Transverse colon (tissue), 4 donors: ENCODE data around the gene COBLL1. TPM values are rescaled to one million over a fixed set of nuclear protein-coding genes. Genes with fewer than 3 reads are reported as not detected.

Source experiments
- DNase-seq: peaks from one replicate; pipeline ENCODE4 v3.0.0-alpha.2; 2019
- H3K27ac ChIP-seq, 4 donors: fragments of 200-600 bp; sonication (generic); 2 replicates each; pipeline ENCODE4 v1.5.1; 2016 to 2018; ENCODE audit warnings: inconsistent platforms in 4 of 4
- H3K27me3 ChIP-seq: fragments of 200-600 bp; sonication (generic); 2 replicates; pipeline ENCODE4 v1.5.1; 2017; ENCODE audit warnings: inconsistent platforms
- H3K36me3 ChIP-seq, 4 donors: fragments of 200-600 bp; sonication (generic); 2 replicates each; pipeline ENCODE4 v1.5.1; 2017 to 2019; ENCODE audit warnings: inconsistent platforms in 4 of 4
- H3K4me1 ChIP-seq, 4 donors: fragments of 200-600 bp; sonication (generic); 2 replicates each; pipeline ENCODE4 v1.5.1; 2017 to 2020; ENCODE audit warnings: inconsistent platforms in 4 of 4
- H3K4me3 ChIP-seq, 4 donors: fragments of 200-600 bp; sonication (generic); 1 replicate in 1 of 4; 2 replicates in 3 of 4; pipeline versions ENCODE4 v1.5.1 to v1.6.1; 2017 to 2019; ENCODE audit warnings: inconsistent platforms in 4 of 4
- H3K9me3 ChIP-seq, 2 donors: fragments of 200-600 bp; sonication (generic); 2 replicates each; pipeline ENCODE4 v1.5.1; 2017 to 2019; ENCODE audit warnings: inconsistent platforms in 2 of 2
- CTCF ChIP-seq, 5 experiments: fragments of 200-600 bp in 3 of 5; fragments of 450-650 bp in 2 of 5; sonication (generic) in 3 of 5; IDR thresholded peaks; 1 replicate in 2 of 5; 2 replicates in 3 of 5; pipeline ENCODE4 v1.5.1; 2016 to 2017; ENCODE audit warnings: antibody characterized with exemption in 5 of 5, inconsistent platforms in 3 of 5, mild to moderate bottlenecking in 2 of 5, moderate library complexity in 1 of 5
- EP300 ChIP-seq: sonication (generic); formaldehyde crosslinking; IDR thresholded peaks from one replicate; pipeline ENCODE4 v1.6.1; 2017; ENCODE audit warnings: antibody characterized with exemption, low read depth
- POLR2A ChIP-seq: fragments of 450-650 bp; IDR thresholded peaks from one replicate; pipeline ENCODE4 v1.6.1; 2016; ENCODE audit warnings: antibody characterized with exemption, mild to moderate bottlenecking, moderate library complexity
- POLR2AphosphoS5 ChIP-seq, 3 donors: sonication (generic); formaldehyde crosslinking; IDR thresholded peaks; one replicate each; pipeline ENCODE4 v1.6.1; 2016; ENCODE audit warnings: antibody characterized with exemption in 3 of 3
- WGBS, 2 donors: methylation state at CpG; one replicate each; pipeline ENCODE4 v1.1.5; 2018; ENCODE audit warnings: low coverage in 1 of 2; 5-methylcytosine and 5-hydroxymethylcytosine counted together
- in situ Hi-C, 4 donors: fragments of 200-750 bp; cut with MboI; loops; one replicate each; pipeline versions ENCODE4 v1.15.0 to v1.15.1; 2017; ENCODE audit warnings: low sequenced_read_pairs in 3 of 4, low pct_ligation_motif_present in 1 of 4, low pct_unique_long_range_greater_than_20kb in 1 of 4
- intact Hi-C: fragments of 100-400 bp; cut with DNase I; formaldehyde crosslinking; loops from one replicate; pipeline ENCODE4 v1.15.1; 2023; ENCODE audit warnings: low total_unique reads
- total RNA-seq, 4 donors: library from RNA; depleted of rRNA; stranded (reverse); fragments of >200 nt; gene quantifications; one replicate each; pipeline ENCODE4 v1.1.0, GENCODE V29; 2016

Gene COBLL1
- total RNA-seq, 4 donors from 2014 or later, result 21.7 to 129 (median 30.7) TPM

- in situ Hi-C loops, result no loop called here
- Histone ChIP-seq H3K4me1 (peaks cover 0 to 4% (median 0%) of the 10 kb centered on the region in 4 donors), H3K27ac (no peak overlapping the region), H3K36me3 (no peaks in the 10 kb centered on the region), H3K4me3 (no peak overlapping the region), H3K27me3 (no peaks in the 10 kb centered on the region), H3K9me3 (no peaks in the 10 kb centered on the region)
- DNase-seq, result no peak
- no peak for TF ChIP-seq CTCF (IDR thresholded peaks at IDR 0.05)
- TF ChIP-seq POLR2A, result no peak
- TF ChIP-seq EP300, result no peak
- no peak for TF ChIP-seq POLR2AphosphoS5 (IDR thresholded peaks at IDR 0.05)
- intact Hi-C loops, result no loop called here
- WGBS, 2 donors, result 83 to 85% methylated on average over 2 to 4 of the region's 4 CpGs
These were observed 35.5 kb upstream of the COBLL1 start for GRCh38 chr2:164877169-164877568.

- no peak for DNase-seq
- 95 to 97% methylated on average over 9 to 10 of the region's 10 CpGs for WGBS, 2 donors
- intact Hi-C loops, result no loop called here
- in situ Hi-C loops, result no loop called here
- H3K36me3 ChIP-seq, result no peaks in the 10 kb centered on the region
- no peak overlapping the region for H3K27ac ChIP-seq
- H3K4me1 ChIP-seq, result peaks cover 0 to 4% (median 0%) of the 10 kb centered on the region in 4 donors
- no peaks in the 10 kb centered on the region for H3K27me3 ChIP-seq
- no peak overlapping the region for H3K4me3 ChIP-seq
- no peak for TF ChIP-seq POLR2A
- no peak for TF ChIP-seq EP300
- no peak for TF ChIP-seq POLR2AphosphoS5 (IDR thresholded peaks at IDR 0.05)
- TF ChIP-seq CTCF (IDR thresholded peaks at IDR 0.05), result no peak
- no peaks in the 10 kb centered on the region for H3K9me3 ChIP-seq
These were observed 33.9 kb upstream of the COBLL1 start for GRCh38 chr2:164875334-164876205.

GRCh38 chr2:164873210-164873908 is 31.7 kb upstream of the COBLL1 start:
- no peaks in the 10 kb centered on the region for H3K36me3 ChIP-seq
- DNase-seq, result no peak
- H3K27me3 ChIP-seq, result no peaks in the 10 kb centered on the region
- H3K4me1 ChIP-seq, result peaks cover 0 to 4% (median 2%) of the 10 kb centered on the region in 4 donors
- no peak overlapping the region for H3K4me3 ChIP-seq
- intact Hi-C loops, result no loop called here
- TF ChIP-seq POLR2A (no peak), CTCF (IDR thresholded peaks at IDR 0.05) (no peak), POLR2AphosphoS5 (IDR thresholded peaks at IDR 0.05) (no peak), EP300 (no peak)
- WGBS, 2 donors, result 62 to 73% methylated on average over 5 to 9 of the region's 9 CpGs
- in situ Hi-C loops, result no loop called here
- no peaks in the 10 kb centered on the region for H3K9me3 ChIP-seq
- no peak overlapping the region for H3K27ac ChIP-seq

GRCh38 chr2:164871404-164871803 is 29.8 kb upstream of the COBLL1 start:
- no peaks in the 10 kb centered on the region for H3K36me3 ChIP-seq
- in situ Hi-C loops, result no loop called here

More at GRCh38 chr2:164871404-164871803, 29.8 kb upstream of the COBLL1 start:
- peaks cover 0 to 4% (median 2%) of the 10 kb centered on the region in 4 donors for H3K4me1 ChIP-seq
- no peaks in the 10 kb centered on the region for H3K9me3 ChIP-seq
- TF ChIP-seq CTCF (IDR thresholded peaks at IDR 0.05), result no peak
- no peak for TF ChIP-seq POLR2AphosphoS5 (IDR thresholded peaks at IDR 0.05)
- no peak for TF ChIP-seq POLR2A
- TF ChIP-seq EP300, result no peak
- intact Hi-C loops, result no loop called here
- H3K27me3 ChIP-seq, result no peaks in the 10 kb centered on the region
- H3K27ac ChIP-seq, result no peak overlapping the region
- H3K4me3 ChIP-seq, result no peak overlapping the region
- DNase-seq, result no peak
- 92 to 96% methylated on average over 2 of the region's 2 CpGs for WGBS, 2 donors
